Measurements from ENCODE around the gene DTHD1.

Gene DTHD1

DNA sequence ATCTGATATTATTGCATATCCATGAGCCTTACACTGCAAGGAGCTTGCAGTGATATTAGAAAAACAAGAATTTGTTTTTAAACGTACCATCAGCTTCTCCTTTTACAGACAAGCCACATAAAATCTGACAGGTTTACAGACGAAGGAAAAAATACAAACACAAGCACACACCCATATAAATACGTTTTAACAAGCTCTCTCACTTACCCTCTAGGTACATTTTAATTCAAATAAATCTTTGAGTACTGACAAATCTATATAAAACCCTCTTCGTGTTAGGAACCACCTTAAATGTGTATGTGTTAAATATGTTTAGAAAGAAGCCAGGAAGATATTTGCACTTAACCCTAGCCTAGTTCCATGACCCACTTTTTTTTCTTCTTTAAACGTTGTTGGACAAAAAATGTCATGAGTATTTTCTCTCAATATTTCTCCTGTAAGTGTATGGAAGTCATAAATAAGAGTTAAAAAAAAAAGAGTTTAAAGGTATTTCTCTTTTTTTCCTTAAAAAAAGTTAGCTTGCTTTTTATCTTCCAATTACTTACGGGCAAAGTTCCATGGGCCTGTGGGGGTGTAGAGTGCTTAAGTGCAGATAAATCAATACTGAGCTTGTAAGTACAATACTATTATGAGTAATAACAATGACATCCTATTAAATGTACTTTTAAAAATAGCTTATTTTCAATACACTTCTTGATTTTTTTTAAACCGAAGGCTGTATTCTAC lies 38.6 kb upstream of the DTHD1 start:
- TF ChIP-seq, protein P1, sequence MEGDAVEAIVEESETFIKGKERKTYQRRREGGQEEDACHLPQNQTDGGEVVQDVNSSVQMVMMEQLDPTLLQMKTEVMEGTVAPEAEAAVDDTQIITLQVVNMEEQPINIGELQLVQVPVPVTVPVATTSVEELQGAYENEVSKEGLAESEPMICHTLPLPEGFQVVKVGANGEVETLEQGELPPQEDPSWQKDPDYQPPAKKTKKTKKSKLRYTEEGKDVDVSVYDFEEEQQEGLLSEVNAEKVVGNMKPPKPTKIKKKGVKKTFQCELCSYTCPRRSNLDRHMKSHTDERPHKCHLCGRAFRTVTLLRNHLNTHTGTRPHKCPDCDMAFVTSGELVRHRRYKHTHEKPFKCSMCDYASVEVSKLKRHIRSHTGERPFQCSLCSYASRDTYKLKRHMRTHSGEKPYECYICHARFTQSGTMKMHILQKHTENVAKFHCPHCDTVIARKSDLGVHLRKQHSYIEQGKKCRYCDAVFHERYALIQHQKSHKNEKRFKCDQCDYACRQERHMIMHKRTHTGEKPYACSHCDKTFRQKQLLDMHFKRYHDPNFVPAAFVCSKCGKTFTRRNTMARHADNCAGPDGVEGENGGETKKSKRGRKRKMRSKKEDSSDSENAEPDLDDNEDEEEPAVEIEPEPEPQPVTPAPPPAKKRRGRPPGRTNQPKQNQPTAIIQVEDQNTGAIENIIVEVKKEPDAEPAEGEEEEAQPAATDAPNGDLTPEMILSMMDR (conservative IDR thresholded peaks at IDR 0.05; ENCODE audit: low read depth) = no peak
- no peak overlapping the region for H3K27ac ChIP-seq
- CTCF ChIA-PET = interaction anchor here (0.7 kb wide), 1 partner anchor 1396 kb away, joined by 3 read pairs; no protein-coding TSS in a partner anchor
- no peak for DNase-seq (ENCODE audit: low spot score)
- POLR2A ChIA-PET (ENCODE audit: low non-redundant PET) = no interaction called here

DNA sequence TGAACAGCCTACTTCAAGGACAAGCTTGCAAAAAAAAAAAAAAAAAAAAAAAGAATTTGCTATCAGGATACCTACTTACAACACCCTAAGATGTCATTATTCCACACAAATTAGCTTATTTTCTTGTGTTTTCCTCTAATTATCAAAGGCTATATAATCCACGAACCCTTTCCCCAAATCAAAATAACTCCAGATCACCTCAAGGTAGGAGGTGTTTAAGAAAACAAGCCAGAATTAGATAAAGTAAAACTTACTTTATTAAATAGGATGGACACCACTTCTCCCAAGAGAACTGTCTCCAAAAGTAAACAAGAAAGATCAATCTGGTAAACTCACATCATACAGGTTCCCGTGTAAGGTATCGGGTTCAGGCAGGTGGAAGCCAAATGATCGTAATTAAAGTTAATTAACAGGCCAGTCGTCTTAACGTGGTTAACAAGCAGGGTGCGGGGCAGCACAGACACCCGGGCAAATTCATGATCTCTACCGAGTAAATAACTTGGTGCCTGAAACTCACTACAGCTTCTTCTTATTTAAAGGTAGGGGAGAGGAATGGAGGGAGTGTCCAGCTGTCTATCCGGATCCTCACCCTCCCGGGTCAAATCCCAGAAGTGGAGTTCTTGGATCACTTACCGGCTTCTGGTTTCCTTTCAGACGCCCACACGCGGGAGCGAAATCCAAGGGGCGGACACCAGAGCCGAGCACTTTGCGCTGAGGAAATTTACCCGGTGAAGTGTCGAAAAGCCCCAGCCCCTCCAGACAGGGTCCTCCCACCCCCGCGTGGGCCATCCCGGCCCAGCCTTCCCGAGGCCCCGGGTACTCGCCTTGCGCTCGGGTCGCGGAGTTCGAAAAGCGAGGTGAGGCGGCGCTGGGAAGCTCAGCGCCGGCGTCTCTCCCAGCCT lies 37.8 kb upstream of the DTHD1 start:
- H3K27ac ChIP-seq = no peak overlapping the region
- peak; percentile 75 for DNase-seq (ENCODE audit: low spot score)
- TF ChIP-seq, protein P1 (conservative IDR thresholded peaks at IDR 0.05; ENCODE audit: low read depth) = no peak
- CTCF ChIA-PET = interaction anchor here (0.7 kb wide), 1 partner anchor 1395 kb away, joined by 3 read pairs; no protein-coding TSS in a partner anchor
- POLR2A ChIA-PET (ENCODE audit: low non-redundant PET) = no interaction called here

DNA sequence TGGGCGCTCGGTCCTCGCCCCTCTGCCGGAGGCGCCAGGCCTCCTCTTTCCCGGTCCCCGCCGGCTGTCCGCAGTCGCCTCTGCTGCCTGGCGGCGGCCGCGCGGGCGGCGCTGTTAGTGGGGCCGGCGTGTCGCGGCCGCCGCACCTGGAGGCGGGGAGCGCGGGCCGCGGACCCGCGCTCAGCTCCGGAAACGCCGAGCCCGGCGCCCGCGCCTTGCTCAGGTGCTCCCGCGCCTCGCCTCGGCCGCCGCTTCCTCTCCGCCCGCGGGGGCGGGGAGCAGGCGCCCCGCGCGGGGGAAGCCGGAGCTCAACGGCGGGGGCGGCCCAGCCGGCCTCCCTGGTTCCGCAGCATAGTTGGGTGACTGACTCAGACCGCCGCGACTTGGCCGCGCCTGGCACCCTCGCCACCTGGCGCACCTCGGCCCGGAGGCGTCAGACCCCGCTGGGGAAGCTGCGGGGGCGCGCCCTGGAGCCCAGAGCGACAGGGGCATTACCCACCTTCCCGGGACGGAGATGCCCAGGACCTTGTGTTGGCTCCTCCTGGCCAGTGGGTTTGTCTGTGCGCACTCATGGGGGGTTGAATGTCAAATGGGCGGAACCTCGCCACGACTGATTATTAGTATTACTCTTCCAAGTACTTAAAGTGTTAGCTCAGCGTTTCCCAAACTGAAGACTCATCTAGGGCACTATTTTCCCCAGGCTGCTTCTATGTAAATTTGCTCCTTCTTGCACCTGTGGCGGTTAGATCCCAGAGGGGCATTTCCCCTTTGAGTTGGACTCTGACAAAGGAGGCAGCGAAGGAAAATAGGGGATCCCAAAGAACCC lies 36.9 kb upstream of the DTHD1 start, which contains the start of gene ARAP2:
Gene ARAP2, minus strand, starts transcription at position 258 of the 826 bp plus-strand sequence. CDS start 15,028 bp downstream, outside the sequence.
- DNase-seq (ENCODE audit: low spot score) = peak; percentile 86
- TF ChIP-seq, protein P1 (conservative IDR thresholded peaks at IDR 0.05; ENCODE audit: low read depth) = no peak
- ChIA-PET CTCF (interaction anchor here (0.8 kb wide), 1 partner anchor 21 kb away, joined by 3 read pairs; no protein-coding TSS in a partner anchor), POLR2A (ENCODE audit: low non-redundant PET) (no interaction called here)
- no peak within 1 kb of the TSS for H3K27ac ChIP-seq

DNA sequence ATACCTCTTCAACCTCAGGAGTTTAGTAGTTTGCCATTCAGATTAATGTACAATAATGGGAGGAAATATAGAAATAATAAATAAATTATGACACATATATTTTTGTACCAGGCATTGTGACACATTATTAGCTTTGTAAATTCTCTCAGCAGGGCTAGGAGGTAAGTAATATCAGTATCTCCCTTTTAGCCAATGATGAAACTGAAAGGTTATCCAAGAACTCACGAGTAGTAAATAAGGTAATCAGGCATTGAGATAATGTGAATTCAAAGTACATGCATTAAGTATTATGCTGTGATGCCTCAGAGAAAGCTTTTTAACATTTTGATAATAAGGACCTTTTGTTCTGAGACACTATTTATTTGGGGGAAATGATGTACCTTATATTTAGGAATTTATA lies 31.8 kb upstream of the DTHD1 start:
- CTCF ChIA-PET = no interaction called here
- POLR2A ChIA-PET (ENCODE audit: low non-redundant PET) = no interaction called here
- no peak for DNase-seq (ENCODE audit: low spot score)

DNA sequence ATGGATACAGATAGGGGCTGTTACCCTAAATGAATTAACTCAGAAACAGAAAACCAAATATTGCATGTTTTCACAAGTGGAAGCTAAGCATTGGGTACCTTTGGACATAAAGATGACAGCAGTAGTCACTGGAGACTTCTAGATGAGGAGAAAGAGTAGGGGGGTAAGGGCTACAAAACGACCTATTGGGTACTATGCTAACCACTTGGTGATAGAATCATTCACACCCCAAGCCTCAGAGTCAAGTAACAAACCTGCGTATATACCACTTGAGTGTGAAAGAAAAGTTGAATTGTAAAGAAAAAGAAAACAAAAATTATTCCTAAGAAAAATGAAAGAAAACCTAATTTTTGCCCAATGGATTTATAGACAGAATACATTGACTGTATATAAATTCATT lies 29.4 kb upstream of the DTHD1 start:
- TF ChIP-seq, protein P1 (conservative IDR thresholded peaks at IDR 0.05; ENCODE audit: low read depth) = no peak
- POLR2A ChIA-PET (ENCODE audit: low non-redundant PET) = no interaction called here
- CTCF ChIA-PET = interaction anchor here (0.6 kb wide), 1 partner anchor 44 kb away, joined by 3 read pairs; no protein-coding TSS in a partner anchor
- no peak overlapping the region for H3K27ac ChIP-seq
- no peak for DNase-seq (ENCODE audit: low spot score)

More for the DNA sequence above, 31.8 kb upstream of the DTHD1 start:
- no peak overlapping the region for H3K27ac ChIP-seq
- TF ChIP-seq, protein P1 (conservative IDR thresholded peaks at IDR 0.05; ENCODE audit: low read depth) = no peak

DNA sequence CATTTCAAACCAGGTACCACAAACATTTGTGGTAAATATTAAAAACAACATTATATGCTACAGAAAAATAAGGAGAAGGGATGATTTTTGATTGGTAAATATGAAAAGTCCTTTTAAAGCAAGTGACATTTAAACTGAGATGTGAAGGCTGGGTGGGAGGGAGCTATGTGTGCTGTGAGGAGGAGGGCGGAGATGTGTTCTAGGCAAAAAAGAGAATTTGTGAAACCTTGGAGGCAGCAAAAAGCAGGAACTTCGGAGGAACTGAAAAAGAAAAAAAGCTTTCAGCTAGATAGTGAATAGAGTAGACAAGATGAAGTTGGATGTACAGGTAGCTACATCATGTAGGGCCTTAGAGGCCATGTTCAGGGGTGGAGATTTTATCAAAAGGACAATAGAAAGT lies 27.0 kb upstream of the DTHD1 start:
- TF ChIP-seq, protein P1 (conservative IDR thresholded peaks at IDR 0.05; ENCODE audit: low read depth) = no peak
- POLR2A ChIA-PET (ENCODE audit: low non-redundant PET) = no interaction called here
- DNase-seq (ENCODE audit: low spot score) = no peak
- CTCF ChIA-PET = no interaction called here
- no peak overlapping the region for H3K27ac ChIP-seq

All from RWPE1 (cell line).